GM12878 (cell line): ENCODE measurements around the gene BCKDHB. TPM values are rescaled to one million over a fixed set of nuclear protein-coding genes. Genes with fewer than 3 reads are reported as not detected.

Experiments used
- ATAC-seq: fragments of 200-7000 bp; cut with Tn5 transposase; 3 replicates; pipeline ENCODE4 v1.9.1; 2020; ENCODE audit warnings: mild to moderate bottlenecking, moderate library complexity
- BruUV-seq: library from RNA; stranded (reverse); fragments of 400-500 nt; replicated peaks from 2 replicates; lab custom pipeline; 2021; lab: Mats Ljungman, UMichigan
- CTCF ChIA-PET: fragments of 300-600 bp; sonication (Branson Sonifier 250); formaldehyde crosslinking; extraction: SDS; loops from one replicate; lab custom pipeline; 2021; ENCODE audit warnings: inconsistent platforms; lab: Yijun Ruan, JAX
- POLR2A ChIA-PET: fragments of 350-600 bp; formaldehyde crosslinking; extraction: SDS; loops from one replicate; lab custom pipeline; 2021; ENCODE audit warnings: inconsistent platforms; lab: Charles Lee
- RAD21 ChIA-PET: fragments of 300-600 bp; sonication (Branson Sonifier 250); formaldehyde crosslinking; loops from one replicate; lab custom pipeline; 2023; ENCODE audit warnings: antibody characterized with exemption; ENCODE audit not compliant: unreplicated experiment; lab: Charles Lee
- SMC1A ChIA-PET: fragments of 300-600 bp; sonication (Branson Sonifier 250); formaldehyde crosslinking; loops from one replicate; lab custom pipeline; 2023; ENCODE audit not compliant: unreplicated experiment, uncharacterized antibody; lab: Charles Lee
- DNase-seq: peaks from one replicate; pipeline ENCODE4 v3.0.0-alpha.2; 2011; ENCODE audit warnings: low read depth, low spot score
- FAIRE-seq: peaks from 3 replicates; lab custom pipeline; 2011; peaks lifted over from hg19 to GRCh38; lab: Jason Lieb, UNC
- H2AFZ ChIP-seq: 2 replicates; pipeline ENCODE4 v1.6.0; 2011; ENCODE audit warnings: low read depth, low read length, control low read depth; ENCODE audit not compliant: control insufficient read depth
- H3K27ac ChIP-seq: 2 replicates; pipeline ENCODE4 v1.5.1; 2011; ENCODE audit warnings: control low read depth; ENCODE audit not compliant: control insufficient read depth, insufficient read depth
- H3K27me3 ChIP-seq, 2 experiments: replicated peaks in 1 of 2; 2 replicates each; pipeline versions ENCODE4 v1.6.0 to v1.6.1; 2011; ENCODE audit warnings: low read length in 1 of 2; ENCODE audit not compliant: control insufficient read depth in 2 of 2, insufficient read depth in 2 of 2
- H3K36me3 ChIP-seq, 2 experiments: 2 replicates each; pipeline ENCODE4 v1.5.1; 2011; ENCODE audit warnings: low read length in 1 of 2; ENCODE audit not compliant: control insufficient read depth in 2 of 2, insufficient read depth in 2 of 2
- H3K4me1 ChIP-seq: 2 replicates; pipeline ENCODE4 v1.6.1; 2011; ENCODE audit warnings: mild to moderate bottlenecking, low read length, moderate library complexity, mixed read lengths; ENCODE audit not compliant: control insufficient read depth, insufficient read depth
- H3K4me2 ChIP-seq: 2 replicates; pipeline ENCODE4 v1.6.0; 2011; ENCODE audit warnings: control low read depth; ENCODE audit not compliant: control insufficient read depth, insufficient read depth
- H3K4me3 ChIP-seq: fragments of 200-600 bp; sonication (generic); 2 replicates; pipeline ENCODE4 v1.5.1; 2016
- H3K79me2 ChIP-seq: 2 replicates; pipeline ENCODE4 v1.6.0; 2011; ENCODE audit warnings: low read length; ENCODE audit not compliant: control insufficient read depth, insufficient read depth
- H3K9ac ChIP-seq: 2 replicates; pipeline ENCODE4 v1.8.0; 2011; ENCODE audit warnings: low read length, control low read depth, mixed read lengths; ENCODE audit not compliant: control insufficient read depth, insufficient read depth
- H3K9me3 ChIP-seq: replicated peaks from 3 replicates; pipeline ENCODE4 v1.5.1; 2011; ENCODE audit warnings: mild to moderate bottlenecking, low read length; ENCODE audit not compliant: control insufficient read depth, insufficient read depth
- H4K20me1 ChIP-seq: 2 replicates; pipeline ENCODE4 v1.6.0; 2011; ENCODE audit not compliant: control insufficient read depth, insufficient read depth
- ASH2L ChIP-seq: fragments of 300-600, 200-600 bp; sonication (generic); IDR thresholded peaks from 2 replicates; pipeline ENCODE4 v1.6.1; 2017; ENCODE audit warnings: low read depth, mild to moderate bottlenecking, borderline replicate concordance
- ATF2 ChIP-seq: IDR thresholded peaks from 2 replicates; pipeline ENCODE4 v1.6.1; 2012; ENCODE audit warnings: low read length, inconsistent platforms
- BACH1 ChIP-seq: fragments of 450-650 bp; IDR thresholded peaks from 2 replicates; pipeline ENCODE4 v1.6.1; 2017; ENCODE audit warnings: mild to moderate bottlenecking, borderline replicate concordance
- BMI1 ChIP-seq: fragments of 450-650 bp; IDR thresholded peaks from 2 replicates; pipeline ENCODE4 v1.6.1; 2016; ENCODE audit warnings: mild to moderate bottlenecking, moderate library complexity, borderline replicate concordance
- CHD2 ChIP-seq: IDR thresholded peaks from 2 replicates; pipeline ENCODE4 v1.6.1; 2011; ENCODE audit warnings: low read depth, low read length, improper control_type of control experiment, borderline replicate concordance
- ESRRA ChIP-seq: IDR thresholded peaks from 2 replicates; pipeline ENCODE4 v1.6.1; 2012; ENCODE audit warnings: mild to moderate bottlenecking, low read length, improper control_type of control experiment
- MEF2A ChIP-seq: IDR thresholded peaks from 2 replicates; pipeline ENCODE4 v1.6.1; 2011; ENCODE audit warnings: low read depth, mild to moderate bottlenecking, low read length, moderate library complexity; ENCODE audit not compliant: insufficient read depth
- MEF2B ChIP-seq: fragments of 450-650 bp; IDR thresholded peaks from 2 replicates; pipeline ENCODE4 v1.6.1; 2018; ENCODE audit warnings: mild to moderate bottlenecking, moderate library complexity; ENCODE audit not compliant: partially characterized antibody, poor library complexity, severe bottlenecking
- MTA3 ChIP-seq: IDR thresholded peaks from 2 replicates; pipeline ENCODE4 v1.6.1; 2012; ENCODE audit warnings: low read length, inconsistent platforms, borderline replicate concordance
- MYC ChIP-seq: IDR thresholded peaks from 2 replicates; pipeline ENCODE4 v1.6.1; 2011; ENCODE audit warnings: mild to moderate bottlenecking, low read length, moderate library complexity, inconsistent platforms; ENCODE audit not compliant: insufficient read depth, insufficient replicate concordance, insufficient read length, severe bottlenecking
- RELB ChIP-seq: fragments of 450-650 bp; IDR thresholded peaks from 2 replicates; pipeline ENCODE4 v1.6.1; 2017; ENCODE audit warnings: low read depth, mild to moderate bottlenecking, moderate library complexity
- SUPT20H ChIP-seq: IDR thresholded peaks from 2 replicates; pipeline ENCODE4 v1.6.1; 2011; ENCODE audit warnings: low read depth, mild to moderate bottlenecking, low read length, moderate library complexity, borderline replicate concordance; ENCODE audit not compliant: control insufficient read depth
- YY1 ChIP-seq: IDR thresholded peaks from 2 replicates; pipeline ENCODE4 v1.6.1; 2011; ENCODE audit warnings: low read depth, mild to moderate bottlenecking, low read length
- ZNF384 ChIP-seq: IDR thresholded peaks from 2 replicates; pipeline ENCODE4 v1.6.1; 2012; ENCODE audit warnings: low read depth, mild to moderate bottlenecking, low read length, improper control_type of control experiment, borderline replicate concordance
- in situ Hi-C: fragments of 300-500 bp; cut with MboI; formaldehyde crosslinking; loops from 9 replicates; pipeline ENCODE4 v1.14.3; 2018; ENCODE audit warnings: mixed read lengths
- intact Hi-C: fragments of 100-400 bp; cut with micrococcal nuclease; formaldehyde crosslinking; loops from one replicate; pipeline ENCODE4 v1.14.2; 2022; ENCODE audit not compliant: unreplicated experiment
- polyA plus RNA-seq, 11 experiments: library from polyadenylated mRNA; depleted of rRNA in 4 of 11; unstranded in 6 of 11; stranded (reverse) in 5 of 11; fragments of >200 nt; fragmentation: Nextera tagmentation in 4 of 11; fragmentation: Illumina TruSeq in 1 of 11; extraction: Ambion mirVana in 4 of 11; extraction: Trizol in 1 of 11; gene quantifications; 1 replicate in 1 of 11; 2 replicates in 10 of 11; pipeline versions ENCODE4 v1.2.1 to v1.2.3, GENCODE V29; 2011 to 2016; ENCODE audit warnings: inconsistent platforms in 2 of 11, missing spikeins in 2 of 11, low read depth in 1 of 11
- total RNA-seq, 4 experiments: library from RNA; depleted of rRNA in 3 of 4; stranded (reverse); fragments of >200 nt in 3 of 4; fragmentation: Illumina TruSeq in 1 of 4; extraction: Trizol in 1 of 4; gene quantifications; 2 replicates each; pipeline versions ENCODE4 v1.2.1 to v1.2.3, GENCODE V29; 2013 to 2021
- TF ChIP-seq, protein P1 (sequence below): IDR thresholded peaks from 2 replicates; pipeline ENCODE4 v1.6.1; 2012; ENCODE audit warnings: low read depth, low read length, improper control_type of control experiment

Gene BCKDHB
- total and polyA plus RNA-seq, 10 of the 15 experiments (the other 5 are each of a cell fraction or from before 2014, with no cell fraction given), result 12.9 to 57.1 (median 25.3) TPM

- no peak for TF ChIP-seq MYC
- no peak for TF ChIP-seq CHD2
- no peak for TF ChIP-seq MEF2A
- no peak for TF ChIP-seq RELB
Measured at GRCh38 chr6:80366051-80366450, 259.6 kb downstream of the BCKDHB start (continued).

GRCh38 chr6:80366714-80367113 is 260.2 kb downstream of the BCKDHB start:
- ChIA-PET CTCF (no interaction called here), SMC1A (no interaction called here), POLR2A (no interaction called here), RAD21 (no interaction called here)
- Histone ChIP-seq H3K27me3 (no peaks in the 10 kb centered on the region), H3K9me3 (no peaks in the 10 kb centered on the region), H3K27ac (no peak overlapping the region), H2AFZ (no peak overlapping the region), H3K4me3 (no peak overlapping the region), H3K9ac (no peak overlapping the region), H3K4me2 (no peak overlapping the region), H3K36me3 (no peaks in the 10 kb centered on the region), H3K79me2 (no peaks in the 10 kb centered on the region), H3K4me1 (no peaks in the 10 kb centered on the region), H4K20me1 (no peaks in the 10 kb centered on the region)
- intact Hi-C loops (no loop called here), in situ Hi-C loops (no loop called here)
- BruUV-seq, result no TSS peak
- FAIRE-seq (no peak), ATAC-seq (no peak), DNase-seq (no peak)
- no peak for TF ChIP-seq YY1
- no peak for TF ChIP-seq ESRRA
- TF ChIP-seq, protein P1, sequence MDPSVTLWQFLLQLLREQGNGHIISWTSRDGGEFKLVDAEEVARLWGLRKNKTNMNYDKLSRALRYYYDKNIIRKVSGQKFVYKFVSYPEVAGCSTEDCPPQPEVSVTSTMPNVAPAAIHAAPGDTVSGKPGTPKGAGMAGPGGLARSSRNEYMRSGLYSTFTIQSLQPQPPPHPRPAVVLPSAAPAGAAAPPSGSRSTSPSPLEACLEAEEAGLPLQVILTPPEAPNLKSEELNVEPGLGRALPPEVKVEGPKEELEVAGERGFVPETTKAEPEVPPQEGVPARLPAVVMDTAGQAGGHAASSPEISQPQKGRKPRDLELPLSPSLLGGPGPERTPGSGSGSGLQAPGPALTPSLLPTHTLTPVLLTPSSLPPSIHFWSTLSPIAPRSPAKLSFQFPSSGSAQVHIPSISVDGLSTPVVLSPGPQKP, result no peak
- no peak for TF ChIP-seq ZNF384
- TF ChIP-seq ASH2L, result no peak
- TF ChIP-seq SUPT20H, result no peak
- TF ChIP-seq MTA3, result no peak
- TF ChIP-seq MEF2B, result no peak
- no peak for TF ChIP-seq BACH1
- no peak for TF ChIP-seq BMI1
- no peak for TF ChIP-seq ATF2
